ENCODE measurements around the gene TCAIM. TPM values are rescaled to one million over a fixed set of nuclear protein-coding genes. Genes with fewer than 3 reads are reported as not detected.

The TCAIM gene
- polyA plus RNA-seq, 1 experiment: 29.6 TPM

DNA sequence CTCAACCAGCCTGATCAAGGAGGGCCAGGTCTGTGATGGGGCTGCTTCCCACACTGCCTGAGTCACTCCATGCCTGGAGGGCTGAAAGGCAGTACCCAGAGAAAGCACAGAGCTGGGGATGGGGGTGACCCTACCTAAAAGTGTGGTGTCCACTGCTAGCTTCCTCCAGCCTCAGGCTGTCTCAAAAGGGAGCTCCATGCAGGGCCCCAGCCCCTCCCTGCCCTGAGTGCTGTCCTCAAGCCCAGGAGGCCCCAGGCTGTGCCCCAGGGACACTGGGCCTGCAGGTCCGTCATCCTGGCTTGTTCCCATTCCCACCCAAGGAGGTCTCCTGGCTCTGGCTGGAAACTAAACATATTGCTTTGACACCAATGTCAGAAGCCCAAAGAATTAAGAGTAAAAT lies 82.1 kb downstream of the TCAIM start:
- Histone ChIP-seq H3K4me3 (ENCODE audit: low read depth, low read length) (no peak overlapping the region), H3K27ac (ENCODE audit: low read depth, low read length) (no peak overlapping the region), H3K9me3 (ENCODE audit: control insufficient read depth, insufficient read depth, low read length) (no peaks in the 10 kb centered on the region; the same call in 1 of the 2 replicates), H3K27me3 (ENCODE audit: control insufficient read depth, insufficient read depth, low read length) (peaks cover 20% of the 10 kb centered on the region)
- no peak for DNase-seq (ENCODE audit: low read depth, low spot score)
- POLR2A ChIA-PET: no interaction called here
- TF ChIP-seq, protein P1, sequence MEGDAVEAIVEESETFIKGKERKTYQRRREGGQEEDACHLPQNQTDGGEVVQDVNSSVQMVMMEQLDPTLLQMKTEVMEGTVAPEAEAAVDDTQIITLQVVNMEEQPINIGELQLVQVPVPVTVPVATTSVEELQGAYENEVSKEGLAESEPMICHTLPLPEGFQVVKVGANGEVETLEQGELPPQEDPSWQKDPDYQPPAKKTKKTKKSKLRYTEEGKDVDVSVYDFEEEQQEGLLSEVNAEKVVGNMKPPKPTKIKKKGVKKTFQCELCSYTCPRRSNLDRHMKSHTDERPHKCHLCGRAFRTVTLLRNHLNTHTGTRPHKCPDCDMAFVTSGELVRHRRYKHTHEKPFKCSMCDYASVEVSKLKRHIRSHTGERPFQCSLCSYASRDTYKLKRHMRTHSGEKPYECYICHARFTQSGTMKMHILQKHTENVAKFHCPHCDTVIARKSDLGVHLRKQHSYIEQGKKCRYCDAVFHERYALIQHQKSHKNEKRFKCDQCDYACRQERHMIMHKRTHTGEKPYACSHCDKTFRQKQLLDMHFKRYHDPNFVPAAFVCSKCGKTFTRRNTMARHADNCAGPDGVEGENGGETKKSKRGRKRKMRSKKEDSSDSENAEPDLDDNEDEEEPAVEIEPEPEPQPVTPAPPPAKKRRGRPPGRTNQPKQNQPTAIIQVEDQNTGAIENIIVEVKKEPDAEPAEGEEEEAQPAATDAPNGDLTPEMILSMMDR (IDR thresholded peaks at IDR 0.05; ENCODE audit: low read depth, low read length): no peak
- CTCF ChIA-PET: no interaction called here

DNA sequence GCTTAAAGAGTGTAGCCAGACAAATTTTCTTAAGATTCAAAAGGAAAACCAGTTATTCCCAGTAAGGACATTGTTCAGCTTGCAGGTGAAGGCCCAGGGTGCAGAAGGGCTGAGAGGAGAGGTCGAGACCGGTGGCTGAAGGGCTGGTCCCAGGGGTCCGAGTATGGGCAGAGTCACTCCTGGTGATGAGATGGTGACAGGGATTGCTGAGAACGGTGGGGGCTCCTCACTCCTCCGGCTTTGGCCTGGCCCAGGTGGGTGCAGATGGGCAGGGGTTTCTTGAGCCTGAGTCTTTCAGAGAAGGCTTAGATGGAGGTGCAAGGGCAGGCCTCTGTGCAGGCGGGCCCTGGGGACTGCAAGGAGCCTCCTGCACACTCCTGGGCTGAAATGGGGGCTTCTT lies 82.7 kb downstream of the TCAIM start:
- Histone ChIP-seq H3K27me3 (ENCODE audit: control insufficient read depth, insufficient read depth, low read length) (peaks cover 20% of the 10 kb centered on the region), H3K27ac (ENCODE audit: low read depth, low read length) (no peak overlapping the region), H3K4me3 (ENCODE audit: low read depth, low read length) (no peak overlapping the region), H3K9me3 (ENCODE audit: control insufficient read depth, insufficient read depth, low read length) (no peaks in the 10 kb centered on the region; the same call in 1 of the 2 replicates)
- POLR2A ChIA-PET: no interaction called here
- TF ChIP-seq, protein P1 (IDR thresholded peaks at IDR 0.05; ENCODE audit: low read depth, low read length): no peak
- no peak for DNase-seq (ENCODE audit: low read depth, low spot score)
- CTCF ChIA-PET: no interaction called here

DNA sequence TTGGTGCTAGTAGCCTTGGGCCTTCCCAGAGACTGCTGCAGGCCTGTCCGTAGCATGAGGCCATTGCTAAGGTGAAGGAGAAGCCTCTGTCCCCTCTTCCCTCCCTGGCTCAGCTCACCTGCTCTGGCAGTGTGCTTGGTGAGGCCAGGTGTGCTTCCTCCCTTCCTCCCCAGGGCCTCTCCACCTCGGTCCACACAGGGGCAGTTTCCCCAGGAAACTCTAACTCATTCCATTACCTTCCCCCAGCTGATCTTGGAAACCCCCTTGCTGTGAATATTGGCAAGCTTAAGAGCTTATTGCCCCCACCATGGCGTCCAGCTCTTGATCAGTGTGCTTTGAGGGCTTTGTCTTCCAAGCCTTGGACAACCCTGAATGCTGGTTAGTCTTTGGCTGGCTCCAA lies 86.2 kb downstream of the TCAIM start:
- DNase-seq (ENCODE audit: low read depth, low spot score): no peak
- H3K27me3 ChIP-seq (ENCODE audit: control insufficient read depth, insufficient read depth, low read length): peaks cover 20% of the 10 kb centered on the region
- CTCF ChIA-PET: no interaction called here
- H3K27ac ChIP-seq (ENCODE audit: low read depth, low read length): no peak overlapping the region
- TF ChIP-seq, protein P1 (IDR thresholded peaks at IDR 0.05; ENCODE audit: low read depth, low read length): no peak
- no peaks in the 10 kb centered on the region for H3K9me3 ChIP-seq (ENCODE audit: control insufficient read depth, insufficient read depth, low read length)
- no peak overlapping the region for H3K4me3 ChIP-seq (ENCODE audit: low read depth, low read length)
- POLR2A ChIA-PET: no interaction called here

DNA sequence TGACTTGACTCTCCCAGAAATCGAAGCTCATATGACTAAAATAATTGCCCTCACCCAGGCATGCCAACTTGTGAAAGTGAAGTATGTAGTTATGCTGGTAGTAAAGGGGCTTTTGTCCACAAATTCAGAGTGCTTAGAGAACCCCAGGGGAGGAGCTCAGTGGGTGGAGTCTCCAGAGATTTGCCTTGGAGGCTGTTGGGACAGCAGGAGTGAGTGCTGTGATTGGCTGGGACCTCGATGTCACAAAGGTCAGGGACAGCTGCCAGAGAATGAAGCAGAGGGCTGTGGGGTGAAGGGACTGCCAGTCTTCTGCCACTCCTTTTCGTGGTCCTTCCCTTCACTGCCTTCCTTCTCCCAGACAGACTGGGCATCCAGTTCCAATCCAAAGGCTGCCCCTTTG lies 89.1 kb downstream of the TCAIM start:
- POLR2A ChIA-PET: no interaction called here
- H3K27me3 ChIP-seq (ENCODE audit: control insufficient read depth, insufficient read depth, low read length): peaks cover 15% of the 10 kb centered on the region
- H3K27ac ChIP-seq (ENCODE audit: low read depth, low read length): no peak overlapping the region
- no peak for DNase-seq (ENCODE audit: low read depth, low spot score)
- H3K4me3 ChIP-seq (ENCODE audit: low read depth, low read length): no peak overlapping the region
- TF ChIP-seq, protein P1 (IDR thresholded peaks at IDR 0.05; ENCODE audit: low read depth, low read length): no peak
- CTCF ChIA-PET: no interaction called here
- no peaks in the 10 kb centered on the region for H3K9me3 ChIP-seq (ENCODE audit: control insufficient read depth, insufficient read depth, low read length)

DNA sequence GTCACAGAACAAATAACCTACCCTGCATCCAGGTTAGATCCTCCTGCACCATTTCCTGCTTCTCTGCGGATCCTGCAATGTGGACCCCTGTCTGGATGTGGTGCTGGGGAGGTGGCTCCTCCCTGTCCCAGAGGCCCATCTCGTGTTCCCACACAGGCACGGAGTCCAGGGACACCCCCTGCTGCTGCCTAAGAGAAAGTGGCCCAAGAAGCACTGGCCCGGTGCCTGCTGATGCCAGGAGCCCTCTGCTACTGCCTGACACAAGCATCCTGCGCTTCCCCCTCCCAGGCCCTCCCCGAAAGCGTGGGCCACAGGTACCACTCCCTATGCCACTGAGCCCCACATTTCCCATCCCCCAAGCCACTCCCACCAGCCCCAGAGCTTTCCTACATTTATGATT lies 90.3 kb downstream of the TCAIM start:
- ChIA-PET CTCF (no interaction called here), POLR2A (no interaction called here)
- Histone ChIP-seq H3K27me3 (ENCODE audit: control insufficient read depth, insufficient read depth, low read length) (peaks cover 9% of the 10 kb centered on the region), H3K4me3 (ENCODE audit: low read depth, low read length) (no peak overlapping the region), H3K9me3 (ENCODE audit: control insufficient read depth, insufficient read depth, low read length) (no peaks in the 10 kb centered on the region), H3K27ac (ENCODE audit: low read depth, low read length) (no peak overlapping the region)
- TF ChIP-seq, protein P1 (IDR thresholded peaks at IDR 0.05; ENCODE audit: low read depth, low read length): no peak
- no peak for DNase-seq (ENCODE audit: low read depth, low spot score)
